ENCODE results near the gene ZNF462.

- TF ChIP-seq, protein P1, sequence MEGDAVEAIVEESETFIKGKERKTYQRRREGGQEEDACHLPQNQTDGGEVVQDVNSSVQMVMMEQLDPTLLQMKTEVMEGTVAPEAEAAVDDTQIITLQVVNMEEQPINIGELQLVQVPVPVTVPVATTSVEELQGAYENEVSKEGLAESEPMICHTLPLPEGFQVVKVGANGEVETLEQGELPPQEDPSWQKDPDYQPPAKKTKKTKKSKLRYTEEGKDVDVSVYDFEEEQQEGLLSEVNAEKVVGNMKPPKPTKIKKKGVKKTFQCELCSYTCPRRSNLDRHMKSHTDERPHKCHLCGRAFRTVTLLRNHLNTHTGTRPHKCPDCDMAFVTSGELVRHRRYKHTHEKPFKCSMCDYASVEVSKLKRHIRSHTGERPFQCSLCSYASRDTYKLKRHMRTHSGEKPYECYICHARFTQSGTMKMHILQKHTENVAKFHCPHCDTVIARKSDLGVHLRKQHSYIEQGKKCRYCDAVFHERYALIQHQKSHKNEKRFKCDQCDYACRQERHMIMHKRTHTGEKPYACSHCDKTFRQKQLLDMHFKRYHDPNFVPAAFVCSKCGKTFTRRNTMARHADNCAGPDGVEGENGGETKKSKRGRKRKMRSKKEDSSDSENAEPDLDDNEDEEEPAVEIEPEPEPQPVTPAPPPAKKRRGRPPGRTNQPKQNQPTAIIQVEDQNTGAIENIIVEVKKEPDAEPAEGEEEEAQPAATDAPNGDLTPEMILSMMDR (IDR thresholded peaks at IDR 0.05), result no peak
- TF ChIP-seq POLR2A (IDR thresholded peaks at IDR 0.05), result no peak
Observed at GRCh38 chr9:106982636-106983035, 119.7 kb downstream of the ZNF462 start.
